SK-N-MC (cell line): ENCODE data around the gene ALDH8A1.

Experiments
- DNase-seq: peaks from one replicate; pipeline ENCODE4 v3.0.0-alpha.2; 2011; ENCODE audit warnings: low read depth, low spot score
- H3K27ac ChIP-seq: fragments of 200-600 bp; sonication (generic); 2 replicates; pipeline ENCODE4 v1.5.1; 2016; ENCODE audit warnings: mixed run types
- H3K36me3 ChIP-seq: fragments of 200-600 bp; sonication (generic); 2 replicates; pipeline ENCODE4 v1.6.1; 2017; ENCODE audit warnings: antibody characterized with exemption, low read length, mixed read lengths; ENCODE audit not compliant: insufficient read depth
- H3K4me3 ChIP-seq: fragments of 200-600 bp; sonication (generic); 2 replicates; pipeline ENCODE4 v1.5.1; 2016
- H3K9ac ChIP-seq: fragments of 200-600 bp; sonication (generic); 2 replicates; pipeline ENCODE4 v1.8.0; 2017; ENCODE audit warnings: mixed run types, mixed read lengths; ENCODE audit not compliant: insufficient read length
- H3K9me3 ChIP-seq: fragments of 200-600 bp; sonication (generic); 2 replicates; pipeline ENCODE4 v1.6.1; 2017; ENCODE audit warnings: low read depth, mild to moderate bottlenecking, antibody characterized with exemption, low read length, moderate library complexity, mixed read lengths
- EZH2 ChIP-seq: fragments of 200-600 bp; sonication (generic); IDR thresholded peaks from one replicate; pipeline ENCODE4 v1.6.1; 2017; ENCODE audit warnings: antibody characterized with exemption
- FOXP2 ChIP-seq: optimal IDR thresholded peaks from 2 replicates; pipeline ENCODE3; 2011; ENCODE audit warnings: mild to moderate bottlenecking, moderate library complexity; ENCODE audit not compliant: insufficient read depth; ENCODE audit errors: extremely low read length, control extremely low read depth
- POLR2AphosphoS5 ChIP-seq: IDR thresholded peaks from 2 replicates; pipeline ENCODE4 v1.6.1; 2012; ENCODE audit warnings: mild to moderate bottlenecking, low read depth, low read length, borderline replicate concordance

Gene ALDH8A1

DNA sequence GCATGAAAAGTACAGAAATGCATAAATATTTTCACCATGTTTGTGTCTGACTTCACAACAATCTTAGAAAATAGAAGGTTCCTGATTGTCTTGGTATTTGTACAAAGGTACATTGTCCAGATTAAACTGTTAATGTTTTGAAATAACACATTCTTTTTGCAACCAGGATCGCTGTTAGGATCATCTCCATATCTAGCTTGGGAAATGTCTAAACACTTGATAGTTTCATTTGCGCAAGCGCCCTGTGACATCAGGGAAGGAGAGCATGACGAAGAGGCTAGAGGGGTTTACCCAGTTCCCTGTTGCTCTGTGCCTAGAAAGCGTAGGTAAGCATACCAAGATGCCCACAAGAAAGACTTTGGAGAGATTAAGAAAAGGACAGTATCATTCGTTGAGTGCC lies 19.4 kb downstream of the ALDH8A1 start:
- H3K9ac ChIP-seq = no peak overlapping the region
- DNase-seq = no peak
- no peaks in the 10 kb centered on the region for H3K36me3 ChIP-seq
- no peak overlapping the region for H3K27ac ChIP-seq
- no peaks in the 10 kb centered on the region for H3K9me3 ChIP-seq
- H3K4me3 ChIP-seq = no peak overlapping the region
- no peak for TF ChIP-seq EZH2
- TF ChIP-seq FOXP2 = no peak
- no peak for TF ChIP-seq POLR2AphosphoS5

DNA sequence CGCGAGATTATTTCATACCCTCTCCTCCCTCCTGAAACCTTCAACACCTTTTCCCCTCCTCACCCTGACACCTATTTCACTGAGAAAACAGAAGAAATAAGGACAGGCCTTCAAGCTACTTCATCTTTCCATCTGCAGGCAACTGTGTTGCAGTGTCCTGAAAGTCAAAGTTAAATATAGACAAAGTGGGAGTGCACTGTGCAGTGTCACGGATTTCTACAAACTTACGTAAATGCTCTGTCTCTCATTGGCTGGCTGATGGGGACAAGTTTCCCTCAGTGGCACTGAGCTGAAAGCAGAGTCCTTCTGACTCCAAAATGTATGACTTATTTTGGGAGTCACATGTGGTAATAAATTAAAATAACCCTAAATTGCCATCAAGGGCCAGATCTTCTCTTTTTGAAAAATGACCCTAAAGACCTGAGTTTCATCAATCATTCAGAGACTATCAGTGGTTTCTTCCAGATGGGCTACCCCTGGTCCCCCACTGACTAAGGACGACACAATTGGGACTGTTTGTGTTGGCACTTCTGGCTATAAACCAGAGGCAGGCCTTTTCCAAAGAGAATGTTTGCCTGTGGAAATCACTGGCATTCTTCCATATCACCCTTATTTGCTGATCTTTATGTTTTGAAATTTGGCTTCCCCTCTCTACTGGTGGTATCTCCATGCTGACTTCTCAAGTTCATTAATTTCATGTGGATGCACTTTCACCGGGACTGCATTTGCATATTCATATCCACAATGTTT lies 21.6 kb downstream of the ALDH8A1 start:
- Histone ChIP-seq H3K9ac (no peak overlapping the region), H3K36me3 (no peaks in the 10 kb centered on the region), H3K4me3 (no peak overlapping the region), H3K9me3 (no peaks in the 10 kb centered on the region), H3K27ac (no peak overlapping the region)
- no peak for DNase-seq
- TF ChIP-seq FOXP2 (no peak), EZH2 (no peak), POLR2AphosphoS5 (no peak)

DNA sequence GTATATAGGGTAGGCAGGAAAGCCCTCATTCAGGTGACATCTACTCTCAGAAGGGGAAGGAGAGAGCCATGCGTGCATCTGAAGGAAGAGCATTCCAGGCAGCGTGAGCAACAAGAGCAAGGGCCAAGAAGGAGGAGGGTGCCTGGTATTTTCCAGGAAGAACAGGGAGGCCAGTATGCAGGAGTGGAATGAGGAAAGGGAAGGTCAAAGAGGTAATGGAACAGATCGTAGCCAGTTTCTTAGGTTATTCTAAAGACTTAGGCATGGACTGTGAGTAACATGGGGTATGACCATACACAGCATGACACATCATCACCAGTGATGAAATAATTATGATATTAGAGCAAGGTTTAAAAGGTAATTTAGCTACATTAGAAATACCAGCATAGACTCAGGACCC lies 24.1 kb downstream of the ALDH8A1 start:
- Histone ChIP-seq H3K9me3 (no peaks in the 10 kb centered on the region), H3K27ac (no peak overlapping the region), H3K4me3 (no peak overlapping the region), H3K9ac (no peak overlapping the region), H3K36me3 (no peaks in the 10 kb centered on the region)
- no peak for DNase-seq
- no peak for TF ChIP-seq FOXP2

DNA sequence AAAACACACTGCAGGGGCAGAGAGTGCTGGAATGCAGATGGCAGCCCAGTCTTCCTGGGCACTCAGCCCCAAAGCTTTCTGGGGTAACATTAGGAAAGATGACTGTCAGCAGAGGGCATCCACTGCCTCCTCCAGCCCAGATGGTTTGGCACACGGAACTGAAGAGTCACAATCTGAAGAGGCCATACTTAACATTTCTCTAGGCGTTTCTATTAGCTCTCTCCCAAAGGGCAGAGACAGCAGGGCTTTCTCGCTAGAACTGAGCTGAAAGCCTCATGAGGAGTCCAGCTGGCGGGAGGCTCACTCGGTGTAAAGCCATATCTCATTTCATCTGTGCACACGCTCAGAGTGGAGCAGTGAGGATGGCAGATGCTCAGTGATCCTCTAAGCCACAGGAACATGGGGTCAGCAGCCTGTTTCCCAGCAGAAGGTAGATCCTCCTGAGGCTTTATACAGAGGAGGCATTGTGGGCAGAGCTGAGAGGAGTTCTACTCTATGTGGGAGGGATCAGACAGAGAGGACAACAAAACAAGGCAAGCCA lies 28.1 kb downstream of the ALDH8A1 start:
- Histone ChIP-seq H3K9me3 (no peaks in the 10 kb centered on the region), H3K36me3 (no peaks in the 10 kb centered on the region), H3K4me3 (no peak overlapping the region), H3K9ac (no peak overlapping the region), H3K27ac (no peak overlapping the region)
- DNase-seq = no peak
- TF ChIP-seq POLR2AphosphoS5 (no peak), EZH2 (no peak), FOXP2 (no peak)

DNA sequence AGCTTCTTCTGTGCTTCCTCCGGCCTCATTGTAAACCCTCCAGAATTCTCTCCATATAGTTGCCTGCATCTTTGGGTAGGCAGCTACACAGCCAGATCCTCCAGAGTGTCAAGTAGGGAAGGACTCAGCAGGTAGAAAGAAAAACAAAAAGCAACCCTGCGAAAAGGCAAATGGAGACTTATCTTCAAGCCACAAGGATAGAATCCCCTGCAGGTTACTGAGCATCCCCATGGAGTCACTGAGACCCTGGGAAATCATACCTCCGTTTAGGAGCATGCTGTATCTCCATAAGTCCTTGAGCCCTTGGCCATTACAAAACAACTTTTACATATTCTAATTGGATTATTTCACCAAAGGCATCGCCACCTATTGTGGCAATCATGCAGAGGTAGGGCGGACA lies 28.6 kb downstream of the ALDH8A1 start:
- no peak for DNase-seq
- Histone ChIP-seq H3K9ac (no peak overlapping the region), H3K36me3 (no peaks in the 10 kb centered on the region), H3K27ac (no peak overlapping the region), H3K9me3 (no peaks in the 10 kb centered on the region), H3K4me3 (no peak overlapping the region)
- no peak for TF ChIP-seq FOXP2
- no peak for TF ChIP-seq POLR2AphosphoS5
- TF ChIP-seq EZH2 = no peak

DNA sequence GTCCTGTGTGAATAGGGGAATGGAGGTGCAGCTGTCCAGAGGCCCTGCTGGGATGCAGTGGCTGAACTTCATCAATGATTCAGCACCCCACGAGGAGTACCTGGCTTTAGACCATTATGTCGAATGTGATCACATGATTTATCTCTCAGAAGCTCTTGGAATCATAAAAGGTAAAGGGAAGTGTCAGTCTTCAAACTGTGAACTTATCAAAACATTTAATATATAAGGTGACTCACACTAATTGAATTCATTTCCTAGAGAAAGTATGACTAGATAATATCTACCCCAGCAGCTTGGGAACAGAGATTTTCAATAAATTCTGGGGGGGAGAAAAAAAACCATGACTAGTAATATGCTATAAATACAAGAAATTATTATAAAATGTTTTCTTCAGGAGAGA lies 29.5 kb downstream of the ALDH8A1 start:
- Histone ChIP-seq H3K9ac (no peak overlapping the region), H3K9me3 (no peaks in the 10 kb centered on the region), H3K36me3 (no peaks in the 10 kb centered on the region), H3K4me3 (no peak overlapping the region), H3K27ac (no peak overlapping the region)
- TF ChIP-seq FOXP2 (no peak), EZH2 (no peak)
- no peak for DNase-seq

DNA sequence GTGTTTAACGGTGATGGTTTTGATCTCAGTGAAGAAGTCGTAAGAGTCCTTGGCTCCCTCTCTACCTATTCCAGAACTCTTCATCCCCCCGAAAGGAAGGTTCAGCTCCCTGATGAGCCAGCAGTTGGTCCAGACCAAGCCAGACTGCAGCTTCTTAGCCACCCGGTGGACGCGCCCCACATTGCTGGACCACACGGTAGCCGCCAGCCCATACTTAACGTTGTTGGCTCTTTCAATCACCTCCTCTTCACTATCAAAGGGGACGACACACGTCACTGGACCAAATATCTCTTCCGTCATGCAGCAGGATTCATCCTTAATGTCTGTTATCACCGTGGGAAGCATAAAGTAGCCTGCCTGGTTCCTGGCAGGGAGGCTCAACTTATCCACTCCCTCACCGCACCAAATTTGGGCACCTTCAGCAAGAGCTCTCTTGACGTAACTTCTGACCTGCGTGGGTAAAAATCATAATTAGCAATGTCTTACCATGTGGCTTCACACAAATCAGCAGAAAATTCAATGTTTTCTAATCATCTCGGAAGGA lies 31.4 kb downstream of the ALDH8A1 start:
- Histone ChIP-seq H3K4me3 (no peak overlapping the region), H3K36me3 (no peaks in the 10 kb centered on the region), H3K27ac (no peak overlapping the region), H3K9me3 (no peaks in the 10 kb centered on the region), H3K9ac (no peak overlapping the region)
- DNase-seq = no peak
- no peak for TF ChIP-seq EZH2
- TF ChIP-seq POLR2AphosphoS5 = no peak
- TF ChIP-seq FOXP2 = no peak

DNA sequence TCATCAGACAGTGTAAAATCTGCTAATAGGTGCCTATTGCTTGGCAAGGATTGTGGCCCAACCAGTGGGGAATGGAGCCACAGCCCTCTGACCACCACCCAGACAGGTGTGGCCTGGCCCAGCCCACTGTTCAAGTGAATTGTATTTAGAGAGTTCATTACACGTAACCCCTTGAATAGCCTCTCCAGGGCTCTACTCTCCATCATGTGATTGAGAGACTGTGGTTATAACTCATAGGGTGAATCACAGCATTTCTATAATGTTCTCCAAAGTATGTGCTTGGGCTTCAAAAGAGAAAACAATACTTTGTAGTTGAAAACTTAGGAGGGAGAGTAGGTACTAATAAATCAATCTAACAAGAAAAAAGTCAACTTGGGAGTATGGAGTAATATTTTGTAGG lies 38.4 kb downstream of the ALDH8A1 start:
- Histone ChIP-seq H3K36me3 (no peaks in the 10 kb centered on the region), H3K27ac (peak overlapping the region; percentile 81; the same call in 1 of the 2 replicates), H3K9ac (no peak overlapping the region), H3K9me3 (no peaks in the 10 kb centered on the region), H3K4me3 (peak overlapping the region; percentile 22; the same call in 1 of the 2 replicates)
- TF ChIP-seq POLR2AphosphoS5 = no peak
- TF ChIP-seq EZH2 = no peak
- no peak for TF ChIP-seq FOXP2
- no peak for DNase-seq

DNA sequence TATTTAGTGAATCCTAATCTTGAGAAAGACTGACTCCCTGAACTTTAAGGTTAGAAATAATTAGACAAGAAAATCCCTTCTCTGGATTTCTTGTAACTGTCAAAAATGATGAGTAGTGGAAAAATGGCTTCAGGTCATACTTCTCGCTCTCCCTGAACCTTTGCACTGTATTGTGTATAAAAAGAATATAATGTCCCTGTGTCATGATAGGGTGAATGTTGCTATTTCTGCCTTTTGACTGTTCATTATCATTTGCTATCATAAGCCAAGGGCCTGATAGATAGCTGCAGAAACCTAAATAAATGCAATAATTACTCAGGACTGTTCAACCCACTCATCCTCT lies 39.3 kb downstream of the ALDH8A1 start:
- H3K4me3 ChIP-seq = no peak overlapping the region
- no peak overlapping the region for H3K27ac ChIP-seq
- no peak for DNase-seq
- no peaks in the 10 kb centered on the region for H3K9me3 ChIP-seq
- H3K36me3 ChIP-seq = no peaks in the 10 kb centered on the region
- TF ChIP-seq POLR2AphosphoS5 (no peak), FOXP2 (no peak), EZH2 (no peak)
- H3K9ac ChIP-seq = no peak overlapping the region
